ENCODE results near the gene KDM5A. TPM values are rescaled to one million over a fixed set of nuclear protein-coding genes. Genes with fewer than 3 reads are reported as not detected.
A peak's percentile ranks its signal among the peaks of the same experiment; 100 is the strongest.
"Not testable (repeated sequence)": the region's sequence is repeated elsewhere in the genome, so short reads cannot be mapped to it uniquely, and the experiment has no call there.

Gene KDM5A
- total RNA-seq = 10 to 100 TPM; 55.8 to 83.6 (median 57.4) TPM

DNA sequence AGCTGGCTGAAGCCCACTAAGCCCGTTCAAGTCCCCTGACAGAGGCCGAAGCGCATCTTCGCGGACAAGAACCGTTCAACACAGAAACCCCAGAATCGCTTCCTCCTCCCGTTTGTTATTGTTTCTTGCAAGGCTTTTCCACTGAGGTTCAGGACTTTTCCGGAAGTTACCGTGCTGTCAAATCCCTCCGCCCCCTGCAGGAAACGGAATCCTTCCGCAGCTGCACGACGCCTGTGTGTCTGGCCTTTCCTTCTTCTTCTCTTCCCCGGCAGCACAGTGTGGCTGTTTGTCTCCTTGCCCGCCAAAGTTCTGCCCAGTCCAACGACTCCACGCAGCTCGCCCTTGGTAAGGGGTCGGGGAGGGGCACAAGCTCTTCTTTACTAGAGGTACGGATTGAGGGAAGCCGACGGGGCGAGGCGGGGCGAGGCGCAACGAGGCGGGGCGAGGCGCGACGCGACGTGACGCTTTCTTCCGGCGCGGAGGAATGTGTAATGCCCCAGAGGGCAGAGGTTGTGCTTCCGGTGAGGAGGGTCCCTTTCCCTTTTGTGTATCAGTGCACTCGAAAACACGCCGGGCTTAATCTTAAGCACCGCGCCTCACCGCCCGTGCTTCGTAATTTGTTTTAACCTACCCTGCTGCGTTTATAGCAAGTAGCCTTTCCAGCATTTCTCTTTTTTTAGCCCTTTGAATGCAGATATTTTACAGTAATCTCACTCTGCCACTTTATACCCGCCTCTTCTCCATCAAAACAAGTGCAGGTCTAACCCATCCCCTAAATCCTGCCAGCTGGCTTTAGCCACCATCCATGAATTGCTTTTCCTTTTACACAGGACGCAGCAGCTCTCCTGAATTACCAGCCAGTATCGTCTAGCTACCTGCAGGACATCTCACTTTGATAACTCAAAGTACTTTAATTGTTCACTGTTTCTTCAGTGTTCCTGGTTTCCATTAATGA lies at the start of gene KDM5A:
Gene KDM5A, minus strand, starts transcription at position 179 of the 955 bp plus-strand sequence. CDS start 229 bp downstream, outside the sequence.
- peak within 1 kb of the TSS; percentile 94 to 96 for H3K27ac ChIP-seq
- intact Hi-C loops (cut with DNase I; ENCODE audit: low total_unique reads) = loop anchor here (10.0 kb wide), 1 partner anchor 1205 kb away; the partner anchor contains the start of gene FBXL14
- peak; percentile 90 to 97 (median 96) for TF ChIP-seq POLR2AphosphoS5 (IDR thresholded peaks at IDR 0.05)
- peak in 1 of 3 donors; percentile 26 for TF ChIP-seq CTCF (IDR thresholded peaks at IDR 0.05)
- TF ChIP-seq POLR2A (IDR thresholded peaks at IDR 0.05) = no peak
- H3K4me3 ChIP-seq = peak within 1 kb of the TSS; percentile 87 to 90 (median 88)
- H3K36me3 ChIP-seq = no peaks in the 10 kb centered on the region
- H3K27me3 ChIP-seq = no peaks in the 10 kb centered on the region
- DNase-seq (ENCODE audit: low spot score in 2 of 2) = peak; percentile 80 to 87
- no peaks in the 10 kb centered on the region for H3K9me3 ChIP-seq
- H3K4me1 ChIP-seq = peaks cover 0 to 4% of the 10 kb centered on the region in 2 donors

DNA sequence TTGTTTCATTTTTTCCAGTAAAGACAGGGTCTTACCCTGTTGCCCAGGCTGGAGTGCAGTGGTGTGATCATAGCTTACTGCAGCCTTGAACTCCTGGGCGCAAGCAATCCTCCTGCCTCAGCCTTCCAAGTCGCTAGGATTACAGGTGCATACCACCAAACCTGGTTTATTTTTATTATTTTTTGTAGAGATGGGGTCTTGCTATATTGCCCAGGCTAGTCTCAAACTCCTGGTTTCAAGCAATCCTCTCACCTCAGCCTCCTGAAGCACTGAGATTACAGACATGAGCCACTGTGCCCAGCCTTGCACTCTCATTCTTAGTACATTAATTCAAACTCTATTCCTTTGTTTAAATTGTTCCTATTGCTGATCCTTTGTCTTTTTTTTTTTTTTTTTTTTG lies 46.6 kb upstream of the KDM5A start:
- H3K36me3 ChIP-seq; intact Hi-C loops (cut with DNase I; ENCODE audit: low total_unique reads); H3K27me3 ChIP-seq: not testable (repeated sequence)

GRCh38 chr12:422526-422925 lies 33.4 kb upstream of the KDM5A start:
- H3K4me1 ChIP-seq = no peaks in the 10 kb centered on the region
- no peak for DNase-seq (ENCODE audit: low spot score in 2 of 2)
- H3K27ac ChIP-seq = no peak overlapping the region
- H3K36me3 ChIP-seq = no peaks in the 10 kb centered on the region
- intact Hi-C loops (cut with DNase I; ENCODE audit: low total_unique reads) = no loop called here
- no peak overlapping the region for H3K4me3 ChIP-seq
- TF ChIP-seq POLR2AphosphoS5 (IDR thresholded peaks at IDR 0.05) (no peak), CTCF (IDR thresholded peaks at IDR 0.05) (no peak), POLR2A (IDR thresholded peaks at IDR 0.05) (no peak)
- H3K27me3 ChIP-seq = no peaks in the 10 kb centered on the region
- H3K9me3 ChIP-seq = no peaks in the 10 kb centered on the region

More for the DNA sequence above, 46.6 kb upstream of the KDM5A start:
- H3K9me3 ChIP-seq; H3K27ac ChIP-seq; H3K4me1 ChIP-seq; H3K4me3 ChIP-seq; DNase-seq (ENCODE audit: low spot score in 2 of 2): not testable (repeated sequence)

DNA sequence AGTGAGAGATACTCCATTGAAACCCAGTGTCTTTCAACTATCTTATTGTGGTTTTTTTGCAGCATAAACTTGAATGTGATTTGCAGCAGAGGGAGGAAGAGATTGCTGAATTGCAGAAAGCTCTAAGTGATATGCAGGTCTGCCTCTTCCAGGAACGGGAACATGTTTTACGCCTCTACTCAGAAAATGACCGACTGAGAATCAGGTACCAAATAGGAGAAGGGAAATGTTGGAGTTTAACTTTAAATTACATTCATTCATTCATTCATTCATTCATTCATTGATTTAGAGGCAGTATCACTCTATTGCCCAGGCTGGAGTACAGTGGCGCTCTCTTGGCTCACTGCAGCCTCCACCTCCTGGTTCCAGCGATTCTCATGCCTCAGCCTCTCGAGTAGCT lies 29.3 kb upstream of the KDM5A start:
- TF ChIP-seq POLR2AphosphoS5 (IDR thresholded peaks at IDR 0.05) (no peak), CTCF (IDR thresholded peaks at IDR 0.05) (no peak), POLR2A (IDR thresholded peaks at IDR 0.05) (no peak)
- intact Hi-C loops (cut with DNase I; ENCODE audit: low total_unique reads) = no loop called here
- Histone ChIP-seq H3K9me3 (no peaks in the 10 kb centered on the region), H3K4me3 (no peak overlapping the region), H3K27ac (no peak overlapping the region), H3K36me3 (no peaks in the 10 kb centered on the region), H3K27me3 (no peaks in the 10 kb centered on the region), H3K4me1 (no peaks in the 10 kb centered on the region)
- no peak for DNase-seq (ENCODE audit: low spot score in 2 of 2)

DNA sequence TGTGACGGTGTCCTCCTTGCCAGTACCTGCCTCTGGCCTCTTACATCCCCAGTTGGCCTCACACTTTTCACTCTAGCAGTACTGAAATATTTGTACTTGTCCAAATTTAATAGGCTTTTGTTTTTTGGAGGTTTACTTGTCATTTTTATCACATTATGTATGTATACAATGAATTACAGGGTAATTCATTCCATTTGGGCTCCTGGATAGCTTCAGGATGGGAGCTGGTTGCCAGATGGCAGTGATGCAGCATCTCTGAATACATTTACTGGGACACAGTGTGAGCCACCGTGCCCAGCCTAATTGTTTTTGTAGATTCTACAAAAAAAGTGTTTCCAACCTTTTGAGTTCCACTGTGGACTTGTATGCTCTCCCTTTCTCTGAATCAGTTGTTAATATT lies 25.7 kb upstream of the KDM5A start:
- DNase-seq (ENCODE audit: low spot score in 2 of 2) = no peak
- Histone ChIP-seq H3K9me3 (no peaks in the 10 kb centered on the region), H3K4me3 (no peak overlapping the region), H3K4me1 (no peaks in the 10 kb centered on the region), H3K27ac (no peak overlapping the region), H3K27me3 (no peaks in the 10 kb centered on the region), H3K36me3 (peaks cover 5% of the 10 kb centered on the region)
- no peak for TF ChIP-seq CTCF (IDR thresholded peaks at IDR 0.05)
- no peak for TF ChIP-seq POLR2AphosphoS5 (IDR thresholded peaks at IDR 0.05)
- TF ChIP-seq POLR2A (IDR thresholded peaks at IDR 0.05) = no peak
- intact Hi-C loops (cut with DNase I; ENCODE audit: low total_unique reads) = no loop called here
